ENCODE results near the gene CHN2. TPM values are rescaled to one million over a fixed set of nuclear protein-coding genes. Genes with fewer than 3 reads are reported as not detected.

Gene CHN2
- total RNA-seq, 1 donor from 2014 or later, result 0.50 TPM

DNA sequence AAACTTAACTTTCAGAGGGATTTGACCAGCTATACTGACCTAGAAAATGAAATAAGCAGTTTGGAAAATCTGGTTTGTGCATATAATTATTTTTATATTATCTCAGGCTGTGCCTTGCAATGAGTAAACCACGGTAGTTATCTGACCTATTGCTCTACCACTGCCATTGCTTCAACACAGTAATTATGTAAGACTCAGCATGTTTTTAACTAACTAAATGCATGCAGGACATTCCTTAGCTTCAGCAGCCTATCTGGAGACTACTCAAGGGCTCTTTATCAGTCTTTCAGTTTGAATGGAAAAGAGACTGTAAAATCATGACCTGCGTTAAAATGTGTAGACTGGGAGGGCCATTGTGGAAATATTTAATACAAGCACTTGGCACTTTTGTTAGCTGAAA is 22.5 kb downstream of the CHN2 start:
- DNase-seq (ENCODE audit: low spot score), result no peak
- TF ChIP-seq, protein P1, sequence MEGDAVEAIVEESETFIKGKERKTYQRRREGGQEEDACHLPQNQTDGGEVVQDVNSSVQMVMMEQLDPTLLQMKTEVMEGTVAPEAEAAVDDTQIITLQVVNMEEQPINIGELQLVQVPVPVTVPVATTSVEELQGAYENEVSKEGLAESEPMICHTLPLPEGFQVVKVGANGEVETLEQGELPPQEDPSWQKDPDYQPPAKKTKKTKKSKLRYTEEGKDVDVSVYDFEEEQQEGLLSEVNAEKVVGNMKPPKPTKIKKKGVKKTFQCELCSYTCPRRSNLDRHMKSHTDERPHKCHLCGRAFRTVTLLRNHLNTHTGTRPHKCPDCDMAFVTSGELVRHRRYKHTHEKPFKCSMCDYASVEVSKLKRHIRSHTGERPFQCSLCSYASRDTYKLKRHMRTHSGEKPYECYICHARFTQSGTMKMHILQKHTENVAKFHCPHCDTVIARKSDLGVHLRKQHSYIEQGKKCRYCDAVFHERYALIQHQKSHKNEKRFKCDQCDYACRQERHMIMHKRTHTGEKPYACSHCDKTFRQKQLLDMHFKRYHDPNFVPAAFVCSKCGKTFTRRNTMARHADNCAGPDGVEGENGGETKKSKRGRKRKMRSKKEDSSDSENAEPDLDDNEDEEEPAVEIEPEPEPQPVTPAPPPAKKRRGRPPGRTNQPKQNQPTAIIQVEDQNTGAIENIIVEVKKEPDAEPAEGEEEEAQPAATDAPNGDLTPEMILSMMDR (IDR thresholded peaks at IDR 0.05), result no peak
- Mint-ChIP-seq H3K9me3 (ENCODE audit: low read depth) (peaks cover 11% of the 10 kb centered on the region), H3K27me3 (ENCODE audit: low read depth) (no peaks in the 10 kb centered on the region), H3K4me1 (ENCODE audit: low read depth) (no peaks in the 10 kb centered on the region), H3K27ac (ENCODE audit: unreplicated experiment) (no peak overlapping the region), H3K36me3 (ENCODE audit: low read depth) (no peaks in the 10 kb centered on the region), H3K4me3 (ENCODE audit: unreplicated experiment) (no peak overlapping the region)

GRCh38 chr7:29224726-29225125 is 30.2 kb downstream of the CHN2 start:
- Mint-ChIP-seq H3K36me3 (ENCODE audit: low read depth) (no peaks in the 10 kb centered on the region), H3K4me1 (ENCODE audit: low read depth) (no peaks in the 10 kb centered on the region), H3K27ac (ENCODE audit: unreplicated experiment) (no peak overlapping the region), H3K4me3 (ENCODE audit: unreplicated experiment) (no peak overlapping the region), H3K9me3 (ENCODE audit: low read depth) (peaks cover 16% of the 10 kb centered on the region), H3K27me3 (ENCODE audit: low read depth) (no peaks in the 10 kb centered on the region)
- TF ChIP-seq, protein P1 (IDR thresholded peaks at IDR 0.05), result no peak
- DNase-seq (ENCODE audit: low spot score), result no peak

DNA sequence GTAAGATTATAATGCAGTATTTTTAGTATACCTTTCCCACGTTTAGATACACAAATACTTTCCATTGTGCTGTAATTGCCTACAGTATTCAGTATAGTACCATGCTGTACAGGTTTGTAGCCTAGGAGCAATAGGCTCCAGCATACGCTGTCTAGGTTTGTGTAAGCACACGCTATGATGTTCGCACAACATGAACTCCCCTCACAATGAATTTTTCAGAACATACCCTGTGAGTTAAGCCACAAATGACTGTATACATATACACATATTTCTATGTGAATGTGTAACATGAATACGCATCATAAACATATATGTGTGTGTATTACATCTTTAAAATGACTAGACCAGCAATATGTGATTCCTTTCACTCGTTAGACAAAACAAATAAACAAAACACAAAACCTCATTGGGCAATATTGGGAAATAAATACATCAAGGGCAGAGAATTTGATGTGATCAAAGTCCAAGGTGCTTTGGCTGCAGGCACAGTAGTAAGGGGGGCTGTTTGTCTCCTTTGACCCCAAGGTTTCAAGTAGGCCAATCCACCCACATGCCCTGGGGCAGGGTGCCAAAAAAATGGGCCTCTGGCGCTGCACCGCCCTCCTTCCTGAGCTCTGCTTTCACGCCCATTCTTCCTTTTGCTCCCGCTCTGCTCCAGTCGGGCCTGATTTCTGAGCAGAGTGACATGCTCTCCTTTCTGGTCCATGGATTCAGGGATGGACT is 33.9 kb downstream of the CHN2 start:
- Mint-ChIP-seq H3K36me3 (ENCODE audit: low read depth) (peaks cover 1% of the 10 kb centered on the region), H3K4me1 (ENCODE audit: low read depth) (no peaks in the 10 kb centered on the region), H3K4me3 (ENCODE audit: unreplicated experiment) (no peak overlapping the region), H3K27me3 (ENCODE audit: low read depth) (no peaks in the 10 kb centered on the region), H3K27ac (ENCODE audit: unreplicated experiment) (no peak overlapping the region), H3K9me3 (ENCODE audit: low read depth) (no peaks in the 10 kb centered on the region)
- TF ChIP-seq, protein P1 (IDR thresholded peaks at IDR 0.05), result no peak
- DNase-seq (ENCODE audit: low spot score), result no peak

DNA sequence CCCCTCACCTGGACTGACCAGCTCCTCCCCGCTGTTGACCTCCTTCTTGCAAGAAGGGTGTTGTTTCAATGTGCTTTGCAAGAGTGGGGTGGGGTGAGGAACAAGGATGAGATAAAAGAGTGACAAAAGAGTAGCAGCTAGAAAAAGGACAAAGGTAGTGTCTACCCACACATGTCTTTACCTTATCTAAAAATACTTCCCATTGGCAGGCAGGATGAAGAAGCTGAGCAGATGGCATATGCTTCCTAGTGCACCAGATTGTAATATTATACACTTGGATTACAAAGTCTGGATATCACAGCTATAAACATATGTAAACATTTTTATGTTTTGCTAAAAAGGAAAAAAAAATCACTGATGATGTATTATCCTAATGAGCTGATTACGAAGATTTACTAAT is 34.5 kb downstream of the CHN2 start:
- Mint-ChIP-seq H3K9me3 (ENCODE audit: low read depth) (no peaks in the 10 kb centered on the region), H3K27me3 (ENCODE audit: low read depth) (no peaks in the 10 kb centered on the region), H3K27ac (ENCODE audit: unreplicated experiment) (no peak overlapping the region), H3K4me1 (ENCODE audit: low read depth) (no peaks in the 10 kb centered on the region), H3K4me3 (ENCODE audit: unreplicated experiment) (no peak overlapping the region), H3K36me3 (ENCODE audit: low read depth) (peaks cover 2% of the 10 kb centered on the region)
- TF ChIP-seq, protein P1 (IDR thresholded peaks at IDR 0.05), result no peak
- no peak for DNase-seq (ENCODE audit: low spot score)

- TF ChIP-seq, protein P1 (IDR thresholded peaks at IDR 0.05), result no peak
- Mint-ChIP-seq H3K4me3 (ENCODE audit: unreplicated experiment) (no peak overlapping the region), H3K27me3 (ENCODE audit: low read depth) (no peaks in the 10 kb centered on the region), H3K27ac (ENCODE audit: unreplicated experiment) (no peak overlapping the region), H3K36me3 (ENCODE audit: low read depth) (peaks cover 2% of the 10 kb centered on the region), H3K9me3 (ENCODE audit: low read depth) (no peaks in the 10 kb centered on the region), H3K4me1 (ENCODE audit: low read depth) (no peaks in the 10 kb centered on the region)
- no peak for DNase-seq (ENCODE audit: low spot score)
These were observed 35.4 kb downstream of the CHN2 start for GRCh38 chr7:29229946-29230345.
